OCI-LY3 (cell line): ENCODE measurements around the gene KLF2.

Source experiments
- CTCF ChIP-seq: fragments of 200-600, 300-600 bp; sonication (generic); IDR thresholded peaks from 2 replicates; pipeline ENCODE4 v1.5.1; 2014; ENCODE audit warnings: antibody characterized with exemption, low read length, low read depth
- EZH2phosphoT487 ChIP-seq: fragments of 200-600 bp; shearing (Covaris generic); IDR thresholded peaks from 2 replicates; pipeline ENCODE4 v1.6.1; 2018; ENCODE audit warnings: antibody characterized with exemption, mixed run types, low read depth

DNA sequence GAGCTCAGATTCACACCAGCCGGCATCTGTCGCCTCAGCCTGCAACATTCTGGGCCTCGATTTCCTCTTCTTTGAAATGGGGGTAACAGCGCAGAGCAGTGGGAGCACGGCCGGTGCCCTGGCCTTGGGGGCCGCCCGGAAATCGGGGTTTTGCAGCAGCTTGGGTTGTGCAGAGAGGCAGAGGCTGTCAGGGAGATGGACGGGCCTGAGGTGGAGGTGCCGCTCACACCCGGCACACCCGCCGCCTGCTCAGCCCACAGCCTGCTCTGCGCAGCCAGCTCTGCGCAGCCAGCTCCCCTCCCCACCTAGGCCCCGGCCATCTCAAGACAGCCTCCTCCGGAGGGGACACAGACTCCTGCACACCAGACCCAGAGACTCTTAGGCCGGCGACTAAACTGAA lies 10.6 kb downstream of the KLF2 start:
- no peak for TF ChIP-seq CTCF
- TF ChIP-seq EZH2phosphoT487 = no peak
